ENCODE results near the gene NARF.

DNA sequence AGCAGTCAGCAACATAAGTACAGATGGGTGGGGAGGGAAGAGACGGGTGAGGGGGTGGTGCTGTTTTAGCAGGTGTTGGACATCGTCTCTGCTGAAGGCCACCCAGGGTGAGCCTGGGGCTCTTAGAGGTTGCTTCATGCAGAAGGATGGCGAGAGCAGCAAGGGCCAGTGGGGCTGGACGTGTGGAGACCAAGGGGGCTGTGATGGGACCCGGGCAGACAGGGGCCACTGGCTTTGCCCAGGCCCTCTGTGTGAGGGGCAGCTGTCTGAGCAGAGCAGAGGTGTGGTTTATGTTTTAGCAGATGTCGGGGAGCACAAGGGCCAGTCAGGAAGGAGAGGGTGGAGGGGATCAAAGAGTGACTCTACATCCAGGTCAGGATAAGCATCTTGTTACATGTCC lies 4.8 kb downstream of the NARF start:
- no peak for TF ChIP-seq CTCF (IDR thresholded peaks at IDR 0.05; ENCODE audit: low read depth, low read length, poor library complexity, severe bottlenecking)
- TF ChIP-seq EZH2phosphoT487 (IDR thresholded peaks at IDR 0.05; ENCODE audit: borderline replicate concordance, low read length): no peak

All from DOHH2 (cell line).